Muscle layer of colon (tissue), 2 donors: ENCODE results near the gene CELA3B.
"Not testable (repeated sequence)": the region's sequence is repeated elsewhere in the genome, so short reads cannot be mapped to it uniquely, and the experiment has no call there.

Source experiments
- H3K27ac ChIP-seq: one replicate; pipeline ENCODE4 v1.7.0; 2013; ENCODE audit warnings: low read depth, mild to moderate bottlenecking, low read length, moderate library complexity
- H3K27me3 ChIP-seq, 2 donors: one replicate each; pipeline ENCODE4 v1.7.0; 2013; ENCODE audit warnings: low read length in 2 of 2, mild to moderate bottlenecking in 2 of 2; ENCODE audit not compliant: insufficient read depth in 2 of 2, control insufficient read depth in 1 of 2
- H3K36me3 ChIP-seq: one replicate; pipeline ENCODE4 v1.7.0; 2013; ENCODE audit warnings: mild to moderate bottlenecking, low read length; ENCODE audit not compliant: insufficient read depth
- H3K4me1 ChIP-seq: one replicate; pipeline ENCODE4 v1.7.0; 2013; ENCODE audit warnings: mild to moderate bottlenecking, low read length; ENCODE audit not compliant: insufficient read depth
- H3K4me3 ChIP-seq, 2 donors: one replicate each; pipeline ENCODE4 v1.7.0; 2013; ENCODE audit warnings: low read length in 2 of 2, low read depth in 1 of 2, mild to moderate bottlenecking in 1 of 2, moderate library complexity in 1 of 2
- H3K9ac ChIP-seq: one replicate; pipeline ENCODE4 v1.7.0; 2013; ENCODE audit warnings: low read length
- H3K9me3 ChIP-seq: one replicate; pipeline ENCODE4 v1.7.0; 2013; ENCODE audit warnings: mild to moderate bottlenecking, low read length
- donor health status: abdominal sarcoma.
- donor health status: Adenocarcinoma of cecum.

CELA3B gene

GRCh38 chr1:21983539-21983938 lies 6.7 kb downstream of the CELA3B start:
- H3K27ac ChIP-seq, H3K4me3 ChIP-seq, H3K9ac ChIP-seq, H3K36me3 ChIP-seq, H3K9me3 ChIP-seq, H3K27me3 ChIP-seq, H3K4me1 ChIP-seq: not testable (repeated sequence)

GRCh38 chr1:21985893-21986292 lies 9.1 kb downstream of the CELA3B start:
- not testable (repeated sequence) for H3K9me3 ChIP-seq, H3K36me3 ChIP-seq, H3K27me3 ChIP-seq, H3K9ac ChIP-seq, H3K27ac ChIP-seq, H3K4me3 ChIP-seq, H3K4me1 ChIP-seq

- H3K9ac ChIP-seq, H3K4me3 ChIP-seq, H3K27ac ChIP-seq, H3K27me3 ChIP-seq, H3K36me3 ChIP-seq, H3K9me3 ChIP-seq, H3K4me1 ChIP-seq: not testable (repeated sequence)
Observed at GRCh38 chr1:21986386-21986785, 9.6 kb downstream of the CELA3B start.

- H3K9ac ChIP-seq, H3K36me3 ChIP-seq, H3K4me1 ChIP-seq, H3K27ac ChIP-seq, H3K4me3 ChIP-seq, H3K9me3 ChIP-seq, H3K27me3 ChIP-seq: not testable (repeated sequence)
Observed at GRCh38 chr1:21989672-21990393, 13.0 kb downstream of the CELA3B start.

GRCh38 chr1:21992186-21992585 lies 15.4 kb downstream of the CELA3B start:
- not testable (repeated sequence) for H3K9ac ChIP-seq, H3K27ac ChIP-seq, H3K4me3 ChIP-seq, H3K27me3 ChIP-seq, H3K4me1 ChIP-seq, H3K36me3 ChIP-seq, H3K9me3 ChIP-seq

GRCh38 chr1:21994716-21995115 lies 17.9 kb downstream of the CELA3B start:
- not testable (repeated sequence) for H3K4me3 ChIP-seq, H3K9ac ChIP-seq, H3K4me1 ChIP-seq, H3K9me3 ChIP-seq, H3K27ac ChIP-seq, H3K36me3 ChIP-seq, H3K27me3 ChIP-seq

- H3K4me1 ChIP-seq, H3K27ac ChIP-seq, H3K4me3 ChIP-seq, H3K27me3 ChIP-seq, H3K36me3 ChIP-seq, H3K9ac ChIP-seq, H3K9me3 ChIP-seq: not testable (repeated sequence)
Observed at GRCh38 chr1:21996663-21996970, 19.8 kb downstream of the CELA3B start.

- not testable (repeated sequence) for H3K9me3 ChIP-seq, H3K27ac ChIP-seq, H3K4me1 ChIP-seq, H3K27me3 ChIP-seq, H3K9ac ChIP-seq, H3K36me3 ChIP-seq, H3K4me3 ChIP-seq
Observed at GRCh38 chr1:21997891-21998623, 21.2 kb downstream of the CELA3B start.

GRCh38 chr1:21998624-21999294 lies 21.9 kb downstream of the CELA3B start:
- not testable (repeated sequence) for H3K9ac ChIP-seq, H3K27ac ChIP-seq, H3K27me3 ChIP-seq

GRCh38 chr1:21999645-22000044 lies 22.8 kb downstream of the CELA3B start:
- not testable (repeated sequence) for H3K36me3 ChIP-seq, H3K4me3 ChIP-seq, H3K9me3 ChIP-seq, H3K27ac ChIP-seq, H3K4me1 ChIP-seq, H3K9ac ChIP-seq, H3K27me3 ChIP-seq

More at GRCh38 chr1:21998624-21999294, 21.9 kb downstream of the CELA3B start:
- H3K4me3 ChIP-seq, H3K36me3 ChIP-seq, H3K4me1 ChIP-seq, H3K9me3 ChIP-seq: not testable (repeated sequence)

GRCh38 chr1:22001409-22001808 lies 24.6 kb downstream of the CELA3B start, which contains the start of gene CELA3A:
CELA3A (plus strand) TSS chr1:22001657; CDS start chr1:22001675, 18 bp downstream.
- Histone ChIP-seq H3K27me3 (no peaks in the 10 kb centered on the region), H3K9me3 (no peaks in the 10 kb centered on the region), H3K36me3 (no peaks in the 10 kb centered on the region), H3K4me3 (no peak within 1 kb of the TSS), H3K27ac (no peak within 1 kb of the TSS), H3K4me1 (no peaks in the 10 kb centered on the region), H3K9ac (no peak within 1 kb of the TSS)

- not testable (repeated sequence) for H3K36me3 ChIP-seq, H3K9ac ChIP-seq, H3K9me3 ChIP-seq, H3K4me3 ChIP-seq, H3K4me1 ChIP-seq, H3K27ac ChIP-seq, H3K27me3 ChIP-seq
Observed at GRCh38 chr1:22002461-22002860, 25.6 kb downstream of the CELA3B start.
